C1 segment of cervical spinal cord (tissue), 14 donors: Measurements from ENCODE around the gene ARHGEF9.
"Not testable (repeated sequence)": the region's sequence is repeated elsewhere in the genome, so short reads cannot be mapped to it uniquely, and the experiment has no call there.

Experiments used
- DNase-seq, 14 donors: peaks; one replicate each; lab custom pipeline; 2025; lab: John Stamatoyannopoulos, UW

ARHGEF9 gene

DNA sequence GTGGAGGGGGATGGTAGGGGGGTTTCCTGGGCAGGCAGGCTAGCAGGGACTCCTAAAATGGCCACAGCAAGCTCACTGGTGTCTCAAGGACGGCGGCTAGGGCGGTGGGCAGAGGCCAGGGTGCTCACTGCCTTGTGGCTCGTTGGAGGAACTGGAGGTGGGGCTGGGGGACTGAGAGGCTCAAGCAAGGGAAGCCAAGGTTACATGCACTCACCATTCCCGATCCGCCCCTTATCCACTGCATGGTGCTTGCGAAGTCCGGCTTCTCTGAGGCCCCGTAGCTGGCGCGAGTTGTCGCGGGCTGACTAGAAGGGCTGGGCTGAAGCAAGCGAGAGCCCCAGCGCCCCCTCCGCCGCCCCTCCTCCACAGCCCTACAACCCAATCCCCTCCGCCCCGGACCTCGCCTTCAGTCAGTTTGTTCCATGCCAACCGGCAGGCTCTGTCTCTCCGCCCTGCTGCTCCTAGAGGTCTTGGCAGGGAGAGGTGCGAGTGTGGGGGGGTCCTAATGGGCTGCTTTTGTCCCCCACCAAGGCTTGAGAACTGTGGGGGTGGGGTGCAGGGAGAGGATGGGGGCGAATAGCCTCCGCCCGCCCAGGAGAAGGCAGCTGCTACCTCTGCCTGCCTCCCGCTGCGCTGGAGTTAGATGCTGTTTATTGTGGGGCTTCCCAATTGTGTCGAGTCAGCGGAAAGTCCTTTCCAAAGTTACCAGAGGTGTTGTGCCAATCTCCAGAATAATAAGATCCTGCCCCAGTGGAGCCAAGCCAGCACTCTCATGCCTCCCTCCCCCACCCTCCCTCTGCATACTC lies at the start of gene ARHGEF9:
Gene ARHGEF9, minus strand, starts transcription at position 313 of the 806 bp plus-strand sequence. Its CDS starts 69 bp downstream, at position 244.
- peak in 6 of 14 donors; percentile 1 to 43 (median 33) for DNase-seq

DNA sequence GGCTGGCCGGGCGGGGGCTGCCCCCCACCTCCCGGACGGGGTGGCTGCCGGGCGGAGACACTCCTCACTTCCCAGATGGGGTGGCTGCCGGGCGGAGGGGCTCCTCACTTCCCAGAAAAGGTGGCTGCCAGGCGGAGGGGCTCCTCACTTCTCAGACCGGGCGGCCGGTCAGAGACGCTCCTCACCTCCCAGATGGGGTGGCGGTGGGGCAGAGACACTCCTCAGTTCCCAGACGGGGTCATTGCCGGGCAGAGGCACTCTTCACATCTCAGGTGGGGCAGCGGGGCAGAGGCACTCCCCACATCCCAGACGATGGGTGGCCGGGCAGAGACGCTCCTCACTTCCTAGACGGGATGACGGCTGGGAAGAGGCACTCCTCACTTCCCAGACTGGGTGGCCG lies 40.4 kb upstream of the ARHGEF9 start:
- not testable (repeated sequence) for DNase-seq

DNA sequence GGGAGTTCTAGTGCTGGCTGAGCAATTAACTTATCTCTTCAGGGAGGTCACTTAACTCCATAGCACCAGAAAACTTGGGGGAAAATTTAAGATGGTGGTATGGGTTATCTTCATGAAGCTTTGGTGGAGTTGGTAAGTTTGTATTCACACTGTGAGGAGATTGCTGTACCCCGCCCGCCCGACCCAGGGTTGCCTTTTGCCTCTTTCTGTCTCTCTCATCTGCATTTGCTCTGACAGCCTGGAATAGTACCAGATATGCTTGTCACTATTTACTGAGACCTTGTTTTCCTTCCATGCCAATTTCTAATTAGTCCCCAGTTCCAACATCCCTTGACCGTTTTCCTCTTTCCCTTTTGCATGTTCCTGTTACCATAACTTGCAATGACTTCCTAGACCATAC lies 33.1 kb upstream of the ARHGEF9 start:
- DNase-seq: no peak

DNA sequence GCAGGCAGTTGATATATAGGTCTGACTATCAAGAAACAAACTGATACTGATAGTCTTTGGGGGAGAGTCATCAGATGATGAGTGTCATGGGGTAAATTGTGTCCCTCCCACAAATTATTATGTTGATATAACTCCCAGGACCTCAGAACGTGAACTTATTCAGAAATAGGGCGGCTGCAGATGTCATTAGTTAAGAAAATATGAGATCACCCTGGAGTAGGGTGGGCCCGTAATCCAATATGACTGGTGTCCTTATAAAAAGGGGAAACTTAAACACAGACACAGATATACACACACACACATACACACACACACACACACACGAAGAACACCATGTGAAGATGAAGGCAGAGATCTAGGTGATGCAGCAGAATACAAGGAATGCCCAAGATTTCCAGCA lies 32.7 kb upstream of the ARHGEF9 start:
- no peak for DNase-seq

DNA sequence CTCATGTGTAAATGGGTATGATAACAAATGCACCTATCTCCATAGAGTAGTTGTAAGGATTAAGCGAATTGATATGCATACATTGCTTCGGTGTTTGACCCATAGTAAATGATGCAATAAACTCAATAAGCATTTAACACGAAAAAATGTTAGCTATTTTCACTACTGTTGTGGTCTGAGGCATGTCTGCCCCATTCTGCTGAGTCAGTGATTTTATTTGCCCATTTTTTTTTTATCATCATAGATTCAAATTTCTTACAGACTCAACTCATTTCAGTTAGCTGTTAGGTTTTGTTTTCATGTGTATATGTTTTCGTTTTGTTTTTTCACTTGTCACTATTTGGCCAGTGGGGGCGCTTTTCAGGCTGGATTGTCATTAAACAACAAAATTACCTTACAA lies 27.8 kb upstream of the ARHGEF9 start:
- DNase-seq: no peak

DNA sequence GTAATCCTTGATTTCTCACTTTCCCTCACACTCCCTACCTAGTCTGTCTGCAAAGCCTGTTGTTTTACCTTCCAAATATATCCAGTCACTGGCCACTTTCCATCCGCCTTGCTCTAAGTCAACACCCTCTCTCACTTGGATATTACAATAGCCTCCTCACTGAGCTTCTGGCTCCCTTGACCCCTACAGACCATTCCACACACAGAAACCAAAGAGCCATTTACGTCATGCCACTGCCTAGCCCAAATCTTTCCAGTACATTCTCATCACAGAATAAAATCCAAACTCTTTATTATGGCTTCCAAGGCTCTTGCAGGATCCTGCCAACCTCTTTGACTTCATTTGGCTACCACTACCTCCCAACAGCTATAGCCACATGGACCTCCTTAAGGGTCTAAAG lies 25.7 kb upstream of the ARHGEF9 start:
- peak in 1 of 14 donors; percentile 17 for DNase-seq

DNA sequence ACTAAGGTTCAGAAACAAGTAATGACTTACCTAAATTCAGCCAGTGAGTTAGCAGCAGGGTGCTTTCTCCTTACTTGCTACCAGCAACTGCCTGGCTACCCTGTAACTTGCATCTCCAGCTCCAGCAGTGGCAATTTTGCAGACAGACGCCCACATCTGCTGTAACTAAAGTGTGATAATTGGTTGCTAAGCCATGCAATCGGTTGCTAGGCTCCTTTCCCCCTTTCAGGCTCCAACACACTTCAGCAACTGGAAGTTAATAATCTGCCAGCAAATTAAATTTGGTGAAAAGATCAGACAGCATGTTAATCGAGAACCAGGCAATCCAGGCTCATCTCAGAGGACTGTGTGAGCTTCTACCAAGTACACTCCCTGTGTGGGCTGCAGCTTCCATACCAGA lies 24.2 kb upstream of the ARHGEF9 start:
- no peak for DNase-seq

DNA sequence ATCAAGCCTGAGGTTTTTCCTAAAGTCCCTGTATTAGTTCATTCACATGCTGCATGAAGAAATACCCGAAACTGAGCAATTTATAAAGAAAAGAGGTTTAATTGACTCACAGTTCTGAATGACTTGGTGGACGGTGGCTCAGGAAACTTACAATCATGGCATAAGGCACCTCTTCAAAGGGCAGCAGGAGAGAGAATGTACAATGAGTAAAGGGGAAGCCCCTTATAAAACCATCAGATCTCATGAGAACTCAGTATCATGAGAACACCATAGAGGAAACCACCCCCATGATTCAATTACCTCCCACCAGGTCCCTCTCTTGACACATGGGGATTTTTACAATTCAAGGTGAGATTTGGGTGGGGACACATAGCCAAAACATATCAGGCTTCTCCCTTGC lies 10.4 kb upstream of the ARHGEF9 start:
- DNase-seq: not testable (repeated sequence)

DNA sequence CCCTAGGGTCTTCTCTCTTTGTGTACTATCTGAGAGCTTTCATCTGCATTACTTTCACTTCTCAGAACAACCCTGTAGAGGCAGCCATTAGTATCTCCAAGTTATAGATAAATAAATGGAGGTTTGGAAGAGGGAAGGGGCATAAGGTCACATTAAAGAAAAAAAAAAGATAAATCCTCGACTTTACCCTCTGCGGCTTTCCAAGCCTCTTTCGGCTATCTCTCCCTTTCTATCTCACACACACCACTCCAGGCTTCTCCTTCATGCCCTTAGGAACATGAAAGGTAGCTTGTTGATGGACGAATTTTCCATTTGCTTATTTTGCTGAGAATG lies 660 bp upstream of the ARHGEF9 start:
- no peak for DNase-seq

DNA sequence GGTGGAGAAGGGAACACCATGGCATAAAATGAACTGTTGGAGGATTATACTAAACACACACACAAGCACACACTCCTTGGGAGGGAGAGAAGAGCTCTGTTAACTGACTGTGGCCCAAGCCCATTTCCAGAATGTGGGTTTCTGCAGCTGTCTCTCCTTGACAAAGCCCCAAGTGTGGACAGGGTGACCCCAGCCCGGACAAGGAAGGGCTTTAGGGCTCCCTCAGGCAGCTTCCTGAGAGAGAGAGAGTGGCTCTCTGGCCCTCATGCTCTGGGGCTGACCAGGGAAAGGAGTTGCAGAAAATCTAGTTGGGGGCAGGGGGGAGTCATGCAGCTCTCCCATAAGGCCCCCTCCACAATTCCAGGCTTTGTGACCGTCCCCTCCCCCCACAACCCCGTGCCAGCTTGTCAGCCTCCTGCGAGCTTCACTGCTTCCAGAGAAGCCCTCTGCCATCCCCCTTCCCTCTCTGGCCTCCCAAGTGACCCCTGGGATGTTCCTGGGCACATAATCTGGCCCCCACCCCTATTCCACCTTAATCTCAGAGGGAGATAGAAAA lies 590 bp downstream of the ARHGEF9 start:
- peak in 2 of 14 donors; percentile 11 to 23 for DNase-seq

DNA sequence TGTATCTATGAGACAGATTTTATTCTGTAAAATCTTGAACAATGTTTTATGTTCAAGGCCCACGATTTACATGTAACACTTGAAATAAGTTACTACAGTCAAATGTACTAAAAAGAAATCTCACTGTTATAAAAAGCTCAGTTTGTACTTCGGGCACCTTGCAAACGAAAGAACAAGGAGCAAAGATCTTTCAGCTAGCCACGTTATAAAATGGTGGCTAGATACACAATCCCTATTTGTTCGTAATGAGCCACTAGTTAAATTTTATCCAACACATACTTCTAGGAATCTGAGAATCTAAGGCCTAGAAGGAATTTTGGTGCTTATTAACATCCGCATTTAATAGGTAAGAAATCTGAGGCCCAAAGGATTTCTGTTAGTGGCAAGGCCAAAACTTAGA lies 2.5 kb downstream of the ARHGEF9 start:
- DNase-seq: no peak

DNA sequence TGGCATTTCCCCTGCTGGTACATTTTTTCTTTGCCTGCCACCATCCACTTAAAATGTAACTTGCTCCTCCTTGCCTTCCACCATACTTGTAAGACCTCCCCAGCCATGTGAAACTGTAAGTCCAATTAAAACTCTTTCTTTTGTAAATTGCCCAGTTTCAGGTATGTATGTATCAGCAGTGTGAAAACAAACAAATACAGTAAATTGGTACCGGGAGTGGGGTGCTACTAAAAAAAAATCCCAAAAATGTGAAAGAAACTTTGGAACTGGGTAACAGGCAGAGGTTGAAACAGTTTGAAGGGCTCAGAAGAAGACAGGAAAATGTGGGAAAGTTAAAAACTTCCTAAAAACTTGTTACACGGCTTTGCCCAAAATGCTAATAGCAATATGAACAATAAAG lies 16.3 kb downstream of the ARHGEF9 start:
- no peak for DNase-seq

DNA sequence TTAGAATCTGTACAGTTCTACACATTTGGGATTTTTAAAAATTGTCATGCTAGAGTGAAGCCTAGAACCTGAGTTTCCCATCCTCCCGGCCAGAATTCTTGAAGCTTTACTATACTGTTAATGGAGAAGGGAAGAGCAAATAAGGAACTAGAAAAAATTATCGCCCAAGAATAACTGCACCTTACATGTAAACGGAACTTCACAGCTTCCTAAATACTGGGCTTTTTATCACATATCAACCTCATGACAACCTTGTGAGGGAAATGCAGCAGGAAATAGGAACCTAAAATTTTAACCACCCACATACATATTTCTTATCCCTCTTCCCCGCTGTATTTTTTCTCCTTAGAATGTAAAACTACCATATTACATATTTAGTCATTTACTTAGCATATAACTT lies 19.3 kb downstream of the ARHGEF9 start:
- DNase-seq: no peak

DNA sequence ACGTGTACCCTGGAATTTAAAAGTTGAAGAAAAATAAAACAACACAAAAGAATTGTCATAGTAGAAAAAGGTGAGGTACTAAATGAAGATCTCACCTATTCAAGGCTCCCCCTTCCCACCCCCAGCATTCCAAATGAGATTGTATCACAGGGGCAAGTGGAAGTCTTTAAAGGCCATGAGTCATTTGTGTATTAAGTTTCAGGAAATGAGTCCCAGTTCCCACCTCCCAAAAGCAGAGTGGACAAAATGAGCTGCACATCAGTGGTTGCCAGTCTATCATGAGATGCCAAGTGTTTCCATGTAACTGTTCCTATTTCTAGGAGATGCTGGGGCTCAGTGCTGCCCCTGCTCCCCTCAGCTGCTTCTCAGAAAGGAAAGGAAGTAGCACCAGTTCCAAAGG lies 20.1 kb downstream of the ARHGEF9 start:
- no peak for DNase-seq

DNA sequence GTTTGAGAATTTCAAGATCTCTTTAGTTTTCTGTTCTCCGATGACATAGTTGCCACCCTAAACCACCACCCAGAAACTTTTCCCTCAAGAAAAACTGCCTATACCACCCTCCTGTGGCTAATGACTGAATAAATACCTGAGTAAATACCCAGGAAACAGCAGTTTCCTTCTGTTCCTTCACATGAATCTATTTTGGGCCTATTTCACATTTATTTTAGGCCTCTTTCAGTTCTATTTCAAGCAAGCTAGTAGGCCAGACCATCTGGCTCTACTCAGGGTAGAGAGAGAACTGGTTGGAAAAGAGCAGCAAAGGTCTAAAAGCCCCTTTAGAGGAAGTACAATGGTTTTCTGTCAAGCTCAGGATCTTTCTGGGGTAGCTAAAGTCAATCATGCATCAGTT lies 23.4 kb downstream of the ARHGEF9 start:
- DNase-seq: peak in 1 of 14 donors; percentile 41

DNA sequence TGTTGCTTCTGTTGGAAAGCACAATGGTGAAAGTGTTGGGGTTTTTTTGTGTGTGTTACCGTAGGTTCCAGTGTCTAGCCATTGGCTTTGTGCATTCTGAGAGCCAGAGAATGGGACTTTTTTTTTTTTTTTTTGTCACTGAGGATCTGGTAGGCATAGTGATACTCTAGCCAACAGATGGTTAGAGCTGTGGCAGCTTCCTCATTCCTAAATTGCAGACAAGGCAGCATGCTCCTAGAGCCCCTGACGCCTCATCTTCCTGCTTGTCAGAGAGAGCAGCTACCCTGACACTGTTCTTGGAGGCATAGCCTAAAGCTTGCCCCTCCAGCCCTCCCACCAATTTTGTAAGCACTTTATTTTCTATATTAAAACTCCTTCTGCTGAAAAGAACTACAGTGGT lies 27.0 kb downstream of the ARHGEF9 start:
- DNase-seq: peak in 1 of 14 donors; percentile 0

DNA sequence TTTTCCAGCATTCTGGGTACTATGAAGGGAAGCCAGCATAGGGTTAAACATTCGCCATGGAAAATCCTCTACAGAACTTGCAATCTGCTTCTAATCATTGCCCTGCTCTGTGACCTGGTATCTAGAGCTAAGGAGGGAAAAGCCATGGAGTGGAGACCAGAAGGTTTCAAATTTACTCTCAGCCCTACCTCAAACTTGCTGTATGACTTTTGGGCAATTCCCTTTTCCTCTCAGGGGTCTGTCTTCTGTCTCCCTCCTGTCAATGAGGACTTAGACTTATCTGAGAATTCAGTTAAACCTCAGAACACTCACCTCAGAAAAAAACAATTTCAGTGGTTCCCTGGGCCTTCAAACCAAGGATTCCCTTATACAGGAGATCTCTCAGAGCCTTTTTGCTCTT lies 29.1 kb downstream of the ARHGEF9 start:
- DNase-seq: no peak

DNA sequence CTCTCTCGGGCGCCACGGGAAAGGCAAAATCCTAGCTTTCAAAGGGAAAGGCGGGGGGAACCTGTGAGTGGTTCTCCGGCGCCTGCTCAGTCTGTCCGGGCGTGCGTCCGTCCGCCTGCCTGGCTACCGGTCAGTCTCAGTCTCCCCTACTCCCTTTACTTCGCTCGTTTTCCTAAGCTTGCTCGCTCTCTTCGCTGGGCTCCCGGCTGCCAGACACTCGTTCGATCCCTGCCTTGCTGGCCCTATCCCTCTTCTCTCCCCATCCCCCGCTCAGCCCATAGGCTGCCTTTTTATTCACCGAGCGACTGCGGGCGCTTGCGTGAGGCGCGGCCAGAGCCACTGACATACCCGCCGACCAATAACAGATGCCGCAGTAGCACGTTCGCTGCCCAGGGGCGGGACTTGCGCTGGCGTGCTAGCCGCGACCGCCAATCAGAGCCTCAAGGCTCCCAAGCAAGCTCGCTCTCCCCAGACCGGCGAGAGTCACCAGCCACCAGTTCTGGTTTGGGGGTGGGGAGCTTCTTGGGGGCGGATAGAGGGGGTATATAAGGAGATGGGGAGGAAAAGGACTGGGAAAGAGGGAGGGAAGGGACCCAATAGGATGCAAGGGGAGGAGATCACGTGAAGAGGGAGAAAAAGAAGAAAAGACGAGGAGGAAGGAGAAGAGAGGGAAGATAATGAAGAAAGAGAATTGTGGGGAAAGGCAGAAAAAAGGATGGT lies 30.0 kb downstream of the ARHGEF9 start:
- DNase-seq: peak; percentile 17 to 94 (median 82)

DNA sequence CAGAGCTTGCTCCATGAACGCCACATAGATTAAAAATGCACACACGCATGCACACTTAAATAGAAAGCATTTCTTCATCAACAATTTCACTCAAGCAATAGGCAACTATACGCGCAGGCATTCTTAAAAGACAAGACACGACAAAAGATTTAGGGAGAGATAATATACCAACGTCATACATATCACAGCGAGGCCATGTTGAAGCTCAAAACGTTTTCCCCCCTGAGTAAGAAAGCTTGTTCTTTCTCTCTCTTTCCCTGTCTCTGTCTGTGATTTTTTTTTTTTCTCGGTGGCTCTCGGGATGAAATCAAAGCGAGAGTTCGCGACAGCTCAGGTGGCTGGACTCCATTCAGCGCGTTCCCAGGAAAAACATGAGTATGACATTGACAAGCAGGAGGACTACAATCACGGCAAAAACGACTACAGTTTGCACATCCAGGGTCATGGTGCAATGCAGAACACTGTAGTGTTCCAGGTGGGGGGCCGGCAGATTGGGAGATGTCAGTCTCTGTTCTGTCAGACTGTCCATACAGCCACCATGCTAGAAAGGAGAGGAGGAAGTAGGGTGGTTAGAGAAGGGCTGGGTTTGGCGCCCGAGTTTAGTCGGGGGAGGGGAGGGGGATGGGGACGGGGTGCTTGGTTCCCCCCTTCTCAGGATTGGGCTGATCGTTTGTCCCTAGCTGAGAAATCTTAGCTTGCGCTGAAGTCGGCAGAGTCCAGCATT lies 30.7 kb downstream of the ARHGEF9 start:
- DNase-seq: peak in 7 of 14 donors; percentile 26 to 67 (median 52)

DNA sequence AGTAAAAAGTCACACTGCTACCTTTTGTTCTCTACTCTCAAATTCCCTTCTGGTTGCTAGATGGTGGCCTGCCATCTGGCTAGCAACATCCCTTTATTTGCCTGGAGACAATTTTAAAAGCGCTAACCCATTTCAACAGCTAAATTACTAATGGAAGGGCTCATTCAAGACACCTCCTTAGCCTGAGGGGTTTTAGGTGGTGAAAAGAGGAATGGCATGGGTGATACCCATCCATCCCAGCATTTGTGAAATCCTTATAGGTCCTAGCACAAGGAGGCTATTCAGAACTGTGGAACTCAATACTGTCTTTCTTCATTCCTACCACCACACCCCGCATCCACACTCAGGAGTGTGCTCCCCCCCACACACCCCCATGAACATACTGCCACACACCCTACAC lies 33.5 kb downstream of the ARHGEF9 start:
- DNase-seq: peak in 2 of 14 donors; percentile 0 to 2

DNA sequence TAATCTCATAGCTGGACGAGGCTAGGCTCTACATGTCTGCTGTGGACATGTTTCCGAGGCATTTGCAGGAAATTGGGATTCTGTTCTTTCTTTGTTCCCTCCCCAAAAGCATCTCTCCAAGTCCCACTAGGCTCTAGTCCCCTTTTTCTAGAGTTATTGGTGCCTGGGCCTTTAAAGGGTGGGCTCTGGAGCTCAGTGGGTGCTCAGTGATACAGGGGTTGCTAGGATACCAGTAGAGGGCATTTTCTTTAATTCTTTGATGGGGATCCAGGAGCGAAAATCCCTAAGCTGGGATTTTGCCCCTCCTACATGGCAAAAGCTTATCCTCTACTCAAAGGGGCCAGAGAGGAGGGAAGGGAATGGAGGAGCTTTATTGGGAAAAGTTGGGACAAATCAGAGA lies 34.2 kb downstream of the ARHGEF9 start:
- peak in 1 of 14 donors; percentile 7 for DNase-seq

DNA sequence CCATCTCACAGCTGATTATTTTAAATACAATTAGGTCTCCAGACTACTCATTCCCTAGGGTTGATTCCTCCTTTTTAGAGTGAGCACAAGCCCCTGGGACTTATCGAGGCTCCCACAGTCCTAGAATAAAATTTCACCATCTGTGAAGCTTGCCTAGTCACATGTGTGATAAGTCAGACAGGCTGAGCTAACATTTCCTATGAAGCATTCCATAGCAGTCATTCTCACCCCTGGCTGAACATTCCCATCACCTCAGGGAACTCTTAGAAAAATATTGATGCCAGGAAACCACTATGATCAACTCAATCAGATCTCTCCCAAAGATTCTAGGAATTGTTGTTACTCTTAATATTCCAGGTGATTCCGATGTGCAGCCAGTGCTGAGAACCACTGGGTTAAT lies 37.7 kb downstream of the ARHGEF9 start:
- DNase-seq: no peak
